Epithelial cell of proximal tubule (primary cell): ENCODE measurements around the gene ANKRD23. TPM values are rescaled to one million over a fixed set of nuclear protein-coding genes. Genes with fewer than 3 reads are reported as not detected.
"Not testable (repeated sequence)": the region's sequence is repeated elsewhere in the genome, so short reads cannot be mapped to it uniquely, and the experiment has no call there.

Source experiments
- DNase-seq: peaks from one replicate; pipeline ENCODE4 v3.0.0-alpha.2; 2011; ENCODE audit warnings: low read depth
- H3K4me3 ChIP-seq: 2 replicates; pipeline ENCODE4 v1.5.1; 2011; ENCODE audit warnings: low read depth, mild to moderate bottlenecking, low read length
- CTCF ChIP-seq: conservative IDR thresholded peaks from 2 replicates; pipeline ENCODE4 v1.5.1; 2012; ENCODE audit warnings: low read depth, mild to moderate bottlenecking, low read length
- total RNA-seq: library from RNA; depleted of rRNA; stranded (reverse); fragments of >200 nt; gene quantifications from 2 replicates; pipeline ENCODE4 v1.2.3, GENCODE V29; 2015

The ANKRD23 gene
- total RNA-seq, 1 donor from 2014 or later, result 1.1 TPM

GRCh38 chr2:96798733-96799622 is 44.8 kb downstream of the ANKRD23 start:
- H3K4me3 ChIP-seq, result no peak overlapping the region
- no peak for TF ChIP-seq CTCF
- DNase-seq, result no peak

GRCh38 chr2:96797066-96797625 is 46.7 kb downstream of the ANKRD23 start:
- no peak for DNase-seq
- TF ChIP-seq CTCF, result no peak
- H3K4me3 ChIP-seq, result no peak overlapping the region

- DNase-seq, H3K4me3 ChIP-seq: not testable (repeated sequence)
These were observed 47.3 kb downstream of the ANKRD23 start for GRCh38 chr2:96796497-96796896.

- TF ChIP-seq CTCF, result no peak
These were observed 48.7 kb downstream of the ANKRD23 start for GRCh38 chr2:96795076-96795475.

GRCh38 chr2:96792772-96793749 is 50.8 kb downstream of the ANKRD23 start:
- no peak for TF ChIP-seq CTCF
- H3K4me3 ChIP-seq, result no peak overlapping the region
- no peak for DNase-seq

More at GRCh38 chr2:96795076-96795475, 48.7 kb downstream of the ANKRD23 start:
- no peak overlapping the region for H3K4me3 ChIP-seq
- no peak for DNase-seq

GRCh38 chr2:96789245-96789617 is 54.6 kb downstream of the ANKRD23 start:
- DNase-seq, result no peak
- TF ChIP-seq CTCF, result no peak
- no peak overlapping the region for H3K4me3 ChIP-seq
